Naive thymus-derived CD4-positive, alpha-beta T cell (primary cell): ENCODE measurements around the gene NEK11. TPM values are rescaled to one million over a fixed set of nuclear protein-coding genes. Genes with fewer than 3 reads are reported as not detected.

Source experiments
- ATAC-seq: fragments of 150-1000 bp; cut with Tn5 transposase; 2 replicates; pipeline ENCODE4 v1.10.0; 2021; ENCODE audit warnings: mild to moderate bottlenecking, moderate library complexity
- CTCF ChIA-PET: fragments of 350-600 bp; sonication (Branson Sonifier 250); formaldehyde crosslinking; loops from one replicate; lab custom pipeline; 2021; ENCODE audit warnings: antibody characterized with exemption; lab: Charles Lee
- POLR2A ChIA-PET: fragments of 350-600 bp; sonication (Branson Sonifier 250); formaldehyde crosslinking; loops from one replicate; lab custom pipeline; 2021; ENCODE audit warnings: antibody characterized with exemption, inconsistent platforms; lab: Charles Lee
- DNase-seq, 9 donors: peaks; one replicate each; pipeline versions ENCODE4 v3.0.0 to v3.0.0-alpha.2; 2020 to 2022; ENCODE audit warnings: mixed read lengths in 1 of 9
- H3K27ac ChIP-seq: one replicate; pipeline ENCODE4 v1.7.0; 2013; ENCODE audit warnings: mild to moderate bottlenecking, low read depth, low read length, moderate library complexity
- H3K27me3 ChIP-seq, 2 donors: one replicate each; pipeline ENCODE4 v1.7.0; 2013; ENCODE audit warnings: low read length in 2 of 2, mild to moderate bottlenecking in 2 of 2, moderate library complexity in 2 of 2; ENCODE audit not compliant: control insufficient read depth in 2 of 2, insufficient read depth in 2 of 2
- H3K36me3 ChIP-seq, 3 experiments: 1 replicate in 2 of 3; 2 replicates in 1 of 3; pipeline ENCODE4 v1.7.0; 2013; ENCODE audit warnings: low read length in 3 of 3, mild to moderate bottlenecking in 3 of 3, moderate library complexity in 1 of 3; ENCODE audit not compliant: insufficient read depth in 3 of 3, control insufficient read depth in 2 of 3
- H3K4me1 ChIP-seq, 2 donors: one replicate each; pipeline ENCODE4 v1.7.0; 2013; ENCODE audit warnings: low read length in 2 of 2, mild to moderate bottlenecking in 2 of 2, moderate library complexity in 1 of 2; ENCODE audit not compliant: control insufficient read depth in 2 of 2, insufficient read depth in 2 of 2
- H3K4me3 ChIP-seq: 2 replicates; pipeline ENCODE4 v1.7.0; 2013; ENCODE audit warnings: mild to moderate bottlenecking, low read length
- H3K9me3 ChIP-seq, 3 experiments: 1 replicate in 2 of 3; 2 replicates in 1 of 3; pipeline ENCODE4 v1.7.0; 2013; ENCODE audit warnings: low read length in 3 of 3; ENCODE audit not compliant: control insufficient read depth in 2 of 3
- H3K27ac Mint-ChIP-seq, 9 donors: one replicate each; pipeline ENCODE4 v1.8.0; 2020 to 2022; ENCODE audit warnings: mixed read lengths in 9 of 9, mild to moderate bottlenecking in 8 of 9, moderate library complexity in 5 of 9, inconsistent platforms in 2 of 9
- H3K27me3 Mint-ChIP-seq, 5 donors: one replicate each; pipeline ENCODE4 v1.8.0; 2021 to 2022; ENCODE audit warnings: mixed read lengths in 5 of 5, mild to moderate bottlenecking in 1 of 5
- H3K36me3 Mint-ChIP-seq, 5 donors: one replicate each; pipeline ENCODE4 v1.8.0; 2020 to 2022; ENCODE audit warnings: mixed read lengths in 5 of 5, mild to moderate bottlenecking in 3 of 5, inconsistent platforms in 1 of 5
- H3K4me1 Mint-ChIP-seq, 7 donors: one replicate each; pipeline ENCODE4 v1.8.0; 2020 to 2022; ENCODE audit warnings: mixed read lengths in 7 of 7, mild to moderate bottlenecking in 3 of 7, inconsistent platforms in 1 of 7
- H3K4me3 Mint-ChIP-seq, 10 donors: one replicate each; pipeline ENCODE4 v1.8.0; 2020 to 2022; ENCODE audit warnings: mild to moderate bottlenecking in 10 of 10, mixed read lengths in 10 of 10, moderate library complexity in 6 of 10, inconsistent platforms in 2 of 10
- H3K9me3 Mint-ChIP-seq, 11 donors: one replicate each; pipeline ENCODE4 v1.8.0; 2020 to 2022; ENCODE audit warnings: mixed read lengths in 11 of 11, mild to moderate bottlenecking in 4 of 11, inconsistent platforms in 1 of 11, moderate library complexity in 1 of 11
- intact Hi-C, 2 donors: fragments of 100-400 bp; cut with micrococcal nuclease; formaldehyde crosslinking; loops; one replicate each; pipeline ENCODE4 v1.15.1; 2023
- polyA plus RNA-seq, 2 donors: library from polyadenylated mRNA; unstranded; fragments of 300-500 nt; fragmentation: Illumina TruSeq; gene quantifications; one replicate each; pipeline ENCODE4 v1.2.3, GENCODE V29; 2021
- total RNA-seq, 6 experiments: library from RNA in 5 of 6; stranded (reverse) in 5 of 6; gene quantifications; 1 replicate in 5 of 6; 2 replicates in 1 of 6; pipeline ENCODE4 v1.2.3 and lab custom pipeline; 2021 to 2026

The NEK11 gene
- total and polyA plus RNA-seq, 7 experiments from 2014 or later: 1.5 to 9.0 (median 4.4) TPM

GRCh38 chr3:131393868-131394267 is 367.2 kb downstream of the NEK11 start:
- no peaks in the 10 kb centered on the region for H3K4me1 Mint-ChIP-seq
- Histone ChIP-seq H3K36me3 (no peaks in the 10 kb centered on the region), H3K4me3 (no peak overlapping the region), H3K27ac (no peak overlapping the region), H3K9me3 (no peaks in the 10 kb centered on the region), H3K4me1 (no peaks in the 10 kb centered on the region), H3K27me3 (no peaks in the 10 kb centered on the region)
- peaks cover 0 to 7% (median 0%) of the 10 kb centered on the region in 5 donors for H3K27me3 Mint-ChIP-seq
- no peak overlapping the region for H3K27ac Mint-ChIP-seq
- no peaks in the 10 kb centered on the region for H3K36me3 Mint-ChIP-seq
- DNase-seq (no peak), ATAC-seq (no peak)
- no peak overlapping the region for H3K4me3 Mint-ChIP-seq
- intact Hi-C loops: no loop called here
- ChIA-PET POLR2A (no interaction called here), CTCF (no interaction called here)
- H3K9me3 Mint-ChIP-seq: no peaks in the 10 kb centered on the region

GRCh38 chr3:131394400-131394799 is 367.7 kb downstream of the NEK11 start:
- Histone ChIP-seq H3K4me1 (no peaks in the 10 kb centered on the region), H3K36me3 (no peaks in the 10 kb centered on the region), H3K9me3 (no peaks in the 10 kb centered on the region), H3K4me3 (no peak overlapping the region), H3K27me3 (no peaks in the 10 kb centered on the region), H3K27ac (no peak overlapping the region)
- POLR2A ChIA-PET: no interaction called here
- CTCF ChIA-PET: no interaction called here
- Mint-ChIP-seq H3K4me3 (no peak overlapping the region), H3K4me1 (no peaks in the 10 kb centered on the region), H3K9me3 (no peaks in the 10 kb centered on the region), H3K36me3 (peaks cover 0 to 2% (median 0%) of the 10 kb centered on the region in 5 donors), H3K27me3 (peaks cover 0 to 7% (median 0%) of the 10 kb centered on the region in 5 donors), H3K27ac (no peak overlapping the region)
- intact Hi-C loops: no loop called here
- ATAC-seq (no peak), DNase-seq (no peak)

GRCh38 chr3:131396170-131396569 is 369.5 kb downstream of the NEK11 start:
- Histone ChIP-seq H3K4me3 (no peak overlapping the region), H3K27me3 (no peaks in the 10 kb centered on the region), H3K4me1 (no peaks in the 10 kb centered on the region), H3K36me3 (no peaks in the 10 kb centered on the region), H3K27ac (no peak overlapping the region), H3K9me3 (no peaks in the 10 kb centered on the region)
- intact Hi-C loops: no loop called here
- ATAC-seq: no peak
- CTCF ChIA-PET: no interaction called here
- peaks cover 0 to 3% (median 0%) of the 10 kb centered on the region in 5 donors for H3K36me3 Mint-ChIP-seq
- no peaks in the 10 kb centered on the region for H3K9me3 Mint-ChIP-seq
- H3K4me1 Mint-ChIP-seq: no peaks in the 10 kb centered on the region
- H3K27me3 Mint-ChIP-seq: peaks cover 0 to 7% (median 0%) of the 10 kb centered on the region in 5 donors
- POLR2A ChIA-PET: no interaction called here
- DNase-seq: no peak
- H3K27ac Mint-ChIP-seq: no peak overlapping the region
- H3K4me3 Mint-ChIP-seq: no peak overlapping the region

- H3K9me3 ChIP-seq: no peaks in the 10 kb centered on the region
- peaks cover 0 to 3% (median 0%) of the 10 kb centered on the region in 5 donors for H3K36me3 Mint-ChIP-seq
- no peak overlapping the region for H3K27ac Mint-ChIP-seq
- no peaks in the 10 kb centered on the region for H3K4me1 ChIP-seq
- intact Hi-C loops: no loop called here
- no peaks in the 10 kb centered on the region for H3K27me3 ChIP-seq
- DNase-seq (no peak), ATAC-seq (no peak)
- ChIA-PET POLR2A (no interaction called here), CTCF (no interaction called here)
- peaks cover 0 to 8% (median 0%) of the 10 kb centered on the region in 5 donors for H3K27me3 Mint-ChIP-seq
- H3K36me3 ChIP-seq: no peaks in the 10 kb centered on the region
- H3K27ac ChIP-seq: no peak overlapping the region
- H3K4me3 ChIP-seq: no peak overlapping the region
- no peaks in the 10 kb centered on the region for H3K9me3 Mint-ChIP-seq
- no peaks in the 10 kb centered on the region for H3K4me1 Mint-ChIP-seq
- H3K4me3 Mint-ChIP-seq: no peak overlapping the region
Measured at GRCh38 chr3:131397889-131398288, 371.2 kb downstream of the NEK11 start.

Other genes starting within 250 kb of the NEK11 start
- 10 to 100 TPM; 42.6 to 64.9 (median 50.5) TPM for gene ATP2C1, start 132.8 kb upstream of the NEK11 start, total RNA-seq
- 1 to 10 TPM; 6.6 to 8.7 TPM for gene ATP2C1, start 132.8 kb upstream of the NEK11 start, polyA plus RNA-seq
- 10 to 100 TPM; 18.7 to 38.5 (median 27.0) TPM for gene ASTE1, start 52 bp upstream of the NEK11 start, total RNA-seq
- gene ASTE1, start 52 bp upstream of the NEK11 start, polyA plus RNA-seq: 10 to 100 TPM; 23.6 to 34.3 TPM